ENCODE data around the gene CARMIL1.

CARMIL1 gene

GRCh38 chr6:25388776-25389175, 109.6 kb downstream of the CARMIL1 start:
- H3K27ac ChIP-seq, result peak overlapping the region in 9 of 21 experiments; percentile 30 to 68 (median 53)
- no peak overlapping the region for H3K4me3 ChIP-seq

GRCh38 chr6:25389471-25389870, 110.3 kb downstream of the CARMIL1 start:
- no peak overlapping the region for H3K4me3 ChIP-seq
- H3K27ac ChIP-seq, result peak overlapping the region in 14 of 21 experiments; percentile 18 to 68 (median 42)

- Histone ChIP-seq H3K27ac (no peak overlapping the region), H3K4me3 (no peak overlapping the region)
Measured at GRCh38 chr6:25392372-25392771, 113.2 kb downstream of the CARMIL1 start.

GRCh38 chr6:25395731-25396130, 116.6 kb downstream of the CARMIL1 start:
- H3K27ac ChIP-seq, result no peak overlapping the region
- H3K4me3 ChIP-seq, result no peak overlapping the region

- no peak overlapping the region for H3K4me3 ChIP-seq
- H3K27ac ChIP-seq, result no peak overlapping the region
Measured at GRCh38 chr6:25397406-25397805, 118.2 kb downstream of the CARMIL1 start.

GRCh38 chr6:25399885-25400284, 120.7 kb downstream of the CARMIL1 start:
- H3K27ac ChIP-seq, result no peak overlapping the region
- no peak overlapping the region for H3K4me3 ChIP-seq

- no peak overlapping the region for H3K27ac ChIP-seq
- no peak overlapping the region for H3K4me3 ChIP-seq
Measured at GRCh38 chr6:25401711-25402110, 122.5 kb downstream of the CARMIL1 start.

- Histone ChIP-seq H3K4me3 (no peak overlapping the region), H3K27ac (no peak overlapping the region)
Measured at GRCh38 chr6:25402125-25402524, 123.0 kb downstream of the CARMIL1 start.

GRCh38 chr6:25403150-25403549, 124.0 kb downstream of the CARMIL1 start:
- Histone ChIP-seq H3K4me3 (no peak overlapping the region), H3K27ac (peak overlapping the region in 1 of 21 experiments; percentile 90)

- Histone ChIP-seq H3K4me3 (no peak overlapping the region), H3K27ac (peak overlapping the region in 11 of 21 experiments; percentile 41 to 90 (median 72))
Measured at GRCh38 chr6:25404091-25404490, 124.9 kb downstream of the CARMIL1 start.

- Histone ChIP-seq H3K4me3 (no peak overlapping the region), H3K27ac (peak overlapping the region in 12 of 21 experiments; percentile 38 to 90 (median 68))
Measured at GRCh38 chr6:25404693-25405169, 125.6 kb downstream of the CARMIL1 start.

- peak overlapping the region in 10 of 21 experiments; percentile 38 to 90 (median 71) for H3K27ac ChIP-seq
- no peak overlapping the region for H3K4me3 ChIP-seq
Measured at GRCh38 chr6:25405442-25405841, 126.3 kb downstream of the CARMIL1 start.

- Histone ChIP-seq H3K27ac (peak overlapping the region in 1 of 21 experiments; percentile 51), H3K4me3 (no peak overlapping the region)
Measured at GRCh38 chr6:25407431-25407830, 128.3 kb downstream of the CARMIL1 start.

- no peak overlapping the region for H3K4me3 ChIP-seq
- H3K27ac ChIP-seq, result peak overlapping the region in 4 of 21 experiments; percentile 8 to 78 (median 28)
Measured at GRCh38 chr6:25410102-25410501, 130.9 kb downstream of the CARMIL1 start.

- Histone ChIP-seq H3K4me3 (no peak overlapping the region), H3K27ac (no peak overlapping the region)
Measured at GRCh38 chr6:25411316-25411950, 132.3 kb downstream of the CARMIL1 start.

GRCh38 chr6:25413207-25413905, 134.2 kb downstream of the CARMIL1 start:
- H3K27ac ChIP-seq, result peak overlapping the region in 2 of 21 experiments; percentile 6 to 14

GRCh38 chr6:25414168-25414567, 135.0 kb downstream of the CARMIL1 start:
- Histone ChIP-seq H3K27ac (peak overlapping the region in 2 of 21 experiments; percentile 5 to 14), H3K4me3 (no peak overlapping the region)

More at GRCh38 chr6:25413207-25413905, 134.2 kb downstream of the CARMIL1 start:
- H3K4me3 ChIP-seq, result no peak overlapping the region

- Histone ChIP-seq H3K27ac (no peak overlapping the region), H3K4me3 (no peak overlapping the region)
Measured at GRCh38 chr6:25414755-25415154, 135.6 kb downstream of the CARMIL1 start.

GRCh38 chr6:25415274-25415673, 136.1 kb downstream of the CARMIL1 start:
- no peak overlapping the region for H3K27ac ChIP-seq
- H3K4me3 ChIP-seq, result no peak overlapping the region

GRCh38 chr6:25415701-25416100, 136.5 kb downstream of the CARMIL1 start:
- no peak overlapping the region for H3K4me3 ChIP-seq
- no peak overlapping the region for H3K27ac ChIP-seq

GRCh38 chr6:25417046-25417605, 138.0 kb downstream of the CARMIL1 start:
- H3K27ac ChIP-seq, result peak overlapping the region in 1 of 21 experiments; percentile 11

More at GRCh38 chr6:25417046-25417605, 138.0 kb downstream of the CARMIL1 start:
- no peak overlapping the region for H3K4me3 ChIP-seq
